GM12892 (cell line): ENCODE results near the gene NOL6.

Source experiments
- POLR2A ChIP-seq: IDR thresholded peaks from 2 replicates; pipeline ENCODE4 v1.6.1; 2011; ENCODE audit warnings: low read depth, low read length, control low read depth
- POLR2AphosphoS5 ChIP-seq: IDR thresholded peaks from 2 replicates; pipeline ENCODE4 v1.6.1; 2011; ENCODE audit warnings: low read depth, low read length, control low read depth
- TAF1 ChIP-seq: IDR thresholded peaks from 2 replicates; pipeline ENCODE4 v1.6.1; 2011; ENCODE audit warnings: low read depth, mild to moderate bottlenecking, control low read depth, low read length, borderline replicate concordance

DNA sequence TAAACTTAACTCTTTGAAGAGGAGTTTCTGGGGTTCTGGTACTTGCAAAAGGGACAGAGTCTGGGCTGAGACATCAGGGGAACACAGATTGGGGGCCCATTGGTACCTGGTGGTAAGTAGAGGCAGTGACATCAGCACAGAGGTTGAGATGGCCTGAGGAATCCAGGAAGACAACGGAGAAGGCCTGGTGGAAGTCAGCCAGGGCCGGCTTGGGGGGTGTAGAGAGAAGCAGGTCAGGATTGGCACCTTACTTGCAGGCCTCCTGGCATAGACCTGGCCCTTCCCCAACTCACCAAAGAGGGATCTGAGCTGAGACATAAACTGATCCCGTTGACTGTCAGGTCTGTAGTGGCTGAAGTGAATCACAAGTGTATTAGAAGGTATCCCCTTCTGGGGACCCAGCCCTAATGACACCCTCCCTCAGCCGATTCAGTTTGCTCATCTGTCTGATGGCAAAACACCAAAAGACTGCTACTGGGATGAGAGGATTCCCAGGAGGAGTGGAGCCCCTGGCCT is 5.5 kb downstream of the NOL6 start:
- no peak for TF ChIP-seq POLR2A
- no peak for TF ChIP-seq POLR2AphosphoS5
- no peak for TF ChIP-seq TAF1
